Parathyroid adenoma (tissue), 2 donors: ENCODE results near the gene C1orf210.

Experiments used
- H2AFZ ChIP-seq: fragments of 300-600 bp; sonication (generic); one replicate; pipeline ENCODE4 v1.7.0; 2017; ENCODE audit warnings: antibody characterized with exemption, mild to moderate bottlenecking
- H3K27ac ChIP-seq: fragments of 300-600 bp; sonication (generic); one replicate; pipeline ENCODE4 v1.7.0; 2017
- H3K27me3 ChIP-seq: fragments of 300-600 bp; sonication (generic); one replicate; pipeline ENCODE4 v1.7.0; 2017; ENCODE audit warnings: low read length; ENCODE audit not compliant: control insufficient read depth, insufficient read depth
- H3K36me3 ChIP-seq: fragments of 300-600 bp; sonication (generic); one replicate; pipeline ENCODE4 v1.7.0; 2017; ENCODE audit warnings: low read length; ENCODE audit not compliant: control insufficient read depth, insufficient read depth
- H3K4me1 ChIP-seq: fragments of 300-600 bp; sonication (generic); one replicate; pipeline ENCODE4 v1.7.0; 2017; ENCODE audit warnings: control low read depth
- H3K4me2 ChIP-seq: fragments of 300-600 bp; sonication (generic); one replicate; pipeline ENCODE4 v1.7.0; 2017; ENCODE audit warnings: low read length
- H3K4me3 ChIP-seq: fragments of 300-600 bp; sonication (generic); one replicate; pipeline ENCODE4 v1.7.0; 2017; ENCODE audit warnings: low read depth, low read length
- H3K79me2 ChIP-seq: fragments of 300-600 bp; sonication (generic); one replicate; pipeline ENCODE4 v1.7.0; 2017; ENCODE audit warnings: control low read depth
- H3K9ac ChIP-seq: fragments of 300-600 bp; sonication (generic); one replicate; pipeline ENCODE4 v1.7.0; 2017; ENCODE audit warnings: mild to moderate bottlenecking
- H3K9me3 ChIP-seq: fragments of 300-600 bp; sonication (generic); one replicate; pipeline ENCODE4 v1.7.0; 2017; ENCODE audit warnings: low read length; ENCODE audit not compliant: control insufficient read depth
- TF ChIP-seq, protein P1 (sequence below): fragments of 300-600 bp; sonication (generic); IDR thresholded peaks from one replicate; pipeline ENCODE4 v1.7.0; 2017; ENCODE audit warnings: antibody characterized with exemption, mild to moderate bottlenecking
- donor health status: primary hyperparathyroidism.

The C1orf210 gene

DNA sequence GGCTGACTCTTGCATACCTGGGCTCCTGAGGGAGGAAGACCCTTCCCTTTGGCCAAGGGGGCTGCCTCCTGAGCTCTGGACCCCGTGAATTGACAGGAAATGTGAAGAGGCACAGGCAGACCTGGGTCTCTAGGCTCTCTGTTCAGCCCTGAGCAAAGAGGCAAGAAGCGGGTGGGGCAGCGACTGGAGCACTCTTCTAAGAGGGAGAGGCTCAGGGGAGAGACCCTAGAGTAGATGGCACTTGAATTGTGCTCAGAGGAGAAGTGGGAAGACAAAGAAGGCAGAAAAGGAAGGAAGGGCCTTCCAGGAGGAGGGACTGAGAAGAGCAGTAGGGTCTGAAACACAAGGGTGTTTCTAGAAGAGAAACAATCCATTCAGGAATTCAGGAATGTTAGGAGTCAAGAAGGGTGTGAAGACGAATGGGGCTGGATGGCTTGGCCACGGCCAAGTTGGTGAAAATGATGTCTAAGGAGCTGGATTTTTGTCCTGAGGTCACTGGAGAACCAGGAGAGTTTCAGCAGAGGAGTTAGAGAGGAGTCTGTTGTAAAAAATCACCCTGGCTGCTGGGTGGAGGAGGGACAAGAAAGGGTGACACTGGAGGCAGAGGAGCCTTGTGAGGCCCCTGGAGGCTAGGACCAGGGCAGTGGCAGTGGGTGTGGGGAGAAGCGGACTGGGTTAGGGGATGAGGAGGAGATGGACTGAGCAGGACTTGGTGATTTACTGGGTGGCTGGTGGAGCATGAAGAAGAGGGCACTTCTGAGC is 20.7 kb upstream of the C1orf210 start:
- Histone ChIP-seq H3K9me3 (no peaks in the 10 kb centered on the region), H3K4me3 (no peak overlapping the region), H3K27ac (no peak overlapping the region), H3K4me1 (no peaks in the 10 kb centered on the region), H3K79me2 (no peaks in the 10 kb centered on the region), H2AFZ (no peak overlapping the region), H3K4me2 (no peak overlapping the region), H3K36me3 (no peaks in the 10 kb centered on the region), H3K9ac (no peak overlapping the region), H3K27me3 (no peaks in the 10 kb centered on the region)
- TF ChIP-seq, protein P1, sequence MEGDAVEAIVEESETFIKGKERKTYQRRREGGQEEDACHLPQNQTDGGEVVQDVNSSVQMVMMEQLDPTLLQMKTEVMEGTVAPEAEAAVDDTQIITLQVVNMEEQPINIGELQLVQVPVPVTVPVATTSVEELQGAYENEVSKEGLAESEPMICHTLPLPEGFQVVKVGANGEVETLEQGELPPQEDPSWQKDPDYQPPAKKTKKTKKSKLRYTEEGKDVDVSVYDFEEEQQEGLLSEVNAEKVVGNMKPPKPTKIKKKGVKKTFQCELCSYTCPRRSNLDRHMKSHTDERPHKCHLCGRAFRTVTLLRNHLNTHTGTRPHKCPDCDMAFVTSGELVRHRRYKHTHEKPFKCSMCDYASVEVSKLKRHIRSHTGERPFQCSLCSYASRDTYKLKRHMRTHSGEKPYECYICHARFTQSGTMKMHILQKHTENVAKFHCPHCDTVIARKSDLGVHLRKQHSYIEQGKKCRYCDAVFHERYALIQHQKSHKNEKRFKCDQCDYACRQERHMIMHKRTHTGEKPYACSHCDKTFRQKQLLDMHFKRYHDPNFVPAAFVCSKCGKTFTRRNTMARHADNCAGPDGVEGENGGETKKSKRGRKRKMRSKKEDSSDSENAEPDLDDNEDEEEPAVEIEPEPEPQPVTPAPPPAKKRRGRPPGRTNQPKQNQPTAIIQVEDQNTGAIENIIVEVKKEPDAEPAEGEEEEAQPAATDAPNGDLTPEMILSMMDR, result no peak

DNA sequence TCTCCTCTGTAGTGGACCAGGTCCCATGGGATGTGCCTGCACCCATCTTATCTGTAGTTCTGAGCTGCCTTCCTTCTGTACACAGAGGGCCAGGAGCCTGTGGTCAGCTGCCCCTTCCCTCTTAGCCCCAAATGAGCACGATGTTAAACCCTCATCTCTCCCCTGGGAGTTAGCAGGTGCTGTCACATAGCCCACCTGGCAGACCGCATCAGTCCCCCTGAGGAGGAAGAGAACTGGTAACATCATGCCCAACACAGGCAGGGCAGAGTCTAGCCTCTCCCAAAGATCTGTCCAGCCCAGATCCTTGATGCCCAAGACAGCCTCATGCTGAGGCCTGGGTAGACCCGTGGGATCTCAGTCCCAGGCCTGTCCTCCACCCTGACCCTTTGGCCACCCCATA is 20.1 kb upstream of the C1orf210 start:
- Histone ChIP-seq H3K27me3 (no peaks in the 10 kb centered on the region), H3K79me2 (no peaks in the 10 kb centered on the region), H3K9me3 (no peaks in the 10 kb centered on the region), H3K9ac (no peak overlapping the region), H3K27ac (no peak overlapping the region), H3K36me3 (no peaks in the 10 kb centered on the region), H3K4me2 (no peak overlapping the region), H3K4me1 (no peaks in the 10 kb centered on the region), H3K4me3 (no peak overlapping the region), H2AFZ (no peak overlapping the region)
- TF ChIP-seq, protein P1, result no peak

DNA sequence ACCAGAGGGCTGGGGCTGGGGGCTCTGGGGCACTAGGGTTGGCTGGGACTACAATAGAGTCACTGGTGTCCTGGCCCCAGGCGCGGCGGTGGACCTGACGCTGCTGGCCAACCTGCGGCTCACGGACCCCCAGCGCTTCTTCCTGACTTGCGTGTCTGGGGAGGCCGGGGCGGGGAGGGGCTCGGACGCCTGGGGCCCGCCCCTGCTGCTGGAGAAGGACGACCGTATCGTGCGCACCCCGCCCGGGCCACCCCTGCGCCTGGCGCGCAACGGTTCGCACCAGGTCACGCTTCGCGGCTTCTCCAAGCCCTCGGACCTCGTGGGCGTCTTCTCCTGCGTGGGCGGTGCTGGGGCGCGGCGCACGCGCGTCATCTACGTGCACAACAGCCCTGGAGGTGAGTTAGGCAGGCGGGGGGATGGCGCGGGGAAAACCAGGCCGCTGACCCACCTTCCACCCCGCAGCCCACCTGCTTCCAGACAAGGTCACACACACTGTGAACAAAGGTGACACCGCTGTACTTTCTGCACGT is 19.5 kb upstream of the C1orf210 start:
- H3K27me3 ChIP-seq, result no peaks in the 10 kb centered on the region
- no peak overlapping the region for H3K9ac ChIP-seq
- no peak overlapping the region for H3K27ac ChIP-seq
- H3K4me1 ChIP-seq, result no peaks in the 10 kb centered on the region
- H3K4me3 ChIP-seq, result no peak overlapping the region
- no peak overlapping the region for H2AFZ ChIP-seq
- H3K79me2 ChIP-seq, result no peaks in the 10 kb centered on the region
- no peaks in the 10 kb centered on the region for H3K36me3 ChIP-seq
- TF ChIP-seq, protein P1, result no peak
- H3K4me2 ChIP-seq, result no peak overlapping the region
- no peaks in the 10 kb centered on the region for H3K9me3 ChIP-seq

DNA sequence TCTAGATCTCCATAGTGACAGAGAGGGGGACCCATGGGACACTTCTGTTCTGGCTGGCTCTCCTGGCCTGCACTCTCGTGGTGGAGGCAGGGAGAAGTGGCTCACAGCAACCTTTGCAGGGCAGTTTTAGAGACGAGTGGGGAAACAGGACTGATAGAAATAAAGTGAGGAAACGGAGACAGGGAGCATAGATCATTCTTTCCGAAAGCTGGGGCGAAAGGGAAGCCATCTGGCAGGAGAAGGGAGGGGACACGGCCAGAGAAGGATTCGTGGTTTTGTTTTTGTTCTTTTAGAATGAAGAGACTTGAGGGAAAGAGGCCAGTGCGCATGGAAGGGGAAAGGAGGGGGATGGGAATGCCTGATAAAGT is 18.9 kb upstream of the C1orf210 start:
- Histone ChIP-seq H3K27me3 (no peaks in the 10 kb centered on the region), H3K9me3 (no peaks in the 10 kb centered on the region), H3K9ac (no peak overlapping the region), H3K4me2 (no peak overlapping the region), H3K79me2 (no peaks in the 10 kb centered on the region), H3K4me1 (no peaks in the 10 kb centered on the region), H3K4me3 (no peak overlapping the region), H3K27ac (no peak overlapping the region), H2AFZ (no peak overlapping the region), H3K36me3 (no peaks in the 10 kb centered on the region)
- TF ChIP-seq, protein P1, result no peak
